A549 (cell line): ENCODE data around the gene CFAP73.

Experiments
- CTCF ChIP-seq: fragments of >200 bp; sonication (Bioruptor Twin); formaldehyde crosslinking; IDR thresholded peaks from 3 replicates; pipeline ENCODE4 v1.5.1; 2016
- TP53 ChIP-seq: fragments of 250-450 bp; sonication (Bioruptor Pico); IDR thresholded peaks from 2 replicates; pipeline ENCODE4 v1.5.0; 2021; ENCODE audit warnings: mild to moderate bottlenecking, moderate library complexity

- TF ChIP-seq TP53 (CRISPR knock-in tag) (no peak), CTCF (no peak)
Observed at GRCh38 chr12:113186033-113186365, 36.5 kb downstream of the CFAP73 start.
